Tibial nerve (tissue), 4 donors: ENCODE results near the gene HOXA3.

ENCODE experiments used
- CTCF ChIP-seq, 5 experiments: fragments of 200-600 bp in 3 of 5; fragments of 450-650 bp in 2 of 5; sonication (generic) in 3 of 5; IDR thresholded peaks; one replicate each; pipeline ENCODE4 v1.5.1; 2016 to 2019; ENCODE audit warnings: antibody characterized with exemption in 5 of 5, mild to moderate bottlenecking in 3 of 5, moderate library complexity in 2 of 5
- EP300 ChIP-seq, 2 donors: sonication (generic); formaldehyde crosslinking; IDR thresholded peaks; one replicate each; pipeline ENCODE4 v1.6.1; 2017; ENCODE audit warnings: antibody characterized with exemption in 2 of 2, mild to moderate bottlenecking in 1 of 2
- POLR2A ChIP-seq, 2 donors: fragments of 450-650 bp; IDR thresholded peaks; one replicate each; pipeline ENCODE4 v1.6.1; 2017; ENCODE audit warnings: antibody characterized with exemption in 2 of 2, mild to moderate bottlenecking in 2 of 2, moderate library complexity in 2 of 2

- TF ChIP-seq CTCF (IDR thresholded peaks at IDR 0.05) (no peak), EP300 (IDR thresholded peaks at IDR 0.05) (no peak), POLR2A (IDR thresholded peaks at IDR 0.05) (no peak)
Observed at GRCh38 chr7:27157702-27158431, 5.5 kb upstream of the HOXA3 start.
